ENCODE measurements around the gene SSBP4. TPM values are rescaled to one million over a fixed set of nuclear protein-coding genes. Genes with fewer than 3 reads are reported as not detected.
"Not testable (repeated sequence)": the region's sequence is repeated elsewhere in the genome, so short reads cannot be mapped to it uniquely, and the experiment has no call there.

Gene SSBP4
- total and polyA plus RNA-seq, 4 donors, result 4.0 to 19.0 (median 11.5) TPM

DNA sequence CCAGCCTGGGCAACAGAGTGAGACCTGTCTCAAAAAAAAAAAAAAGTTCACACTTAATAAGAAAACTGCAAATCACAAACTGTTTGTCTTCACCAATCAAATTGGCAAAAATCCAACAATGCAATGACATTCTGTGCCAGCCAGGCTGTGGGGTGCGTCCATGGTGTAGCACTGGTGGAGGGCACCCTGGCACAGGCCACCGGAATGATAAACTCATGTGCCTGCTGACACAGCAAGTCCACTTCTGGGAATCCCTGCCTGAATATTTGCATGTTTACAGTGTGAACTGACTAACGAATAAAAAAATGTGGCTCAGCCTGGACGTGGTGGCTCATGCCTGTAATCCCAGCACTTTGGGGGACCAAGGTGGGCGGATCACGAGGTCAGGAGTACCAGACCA lies 20.2 kb upstream of the SSBP4 start (continued):
- TF ChIP-seq EGR1 (IDR thresholded peaks at IDR 0.05; ENCODE audit: low read depth in 2 of 2) (peak in 1 of 2 donors; percentile 41), ATF3 (IDR thresholded peaks at IDR 0.05) (no peak)

GRCh38 chr19:18401580-18402112 lies 17.6 kb upstream of the SSBP4 start:
- no peak for DNase-seq (ENCODE audit: low spot score)
- 69% methylated on average over 7 of the region's 7 CpGs for WGBS
- H3K4me3 ChIP-seq (ENCODE audit: low read depth in 1 of 3, low read length in 3 of 3), result no peak overlapping the region
- H3K9ac ChIP-seq (ENCODE audit: low read depth in 1 of 2, low read length in 2 of 2), result no peak overlapping the region
- H3K9me3 ChIP-seq (ENCODE audit: control insufficient read depth in 4 of 4, low read length in 3 of 4), result no peaks in the 10 kb centered on the region
- H3K4me1 ChIP-seq (ENCODE audit: control insufficient read depth in 4 of 4, insufficient read depth in 4 of 4, low read length in 3 of 4), result peaks cover 9 to 32% (median 19%) of the 10 kb centered on the region in 4 donors
- peak; percentile 26 to 37 for TF ChIP-seq RAD21 (IDR thresholded peaks at IDR 0.05)
- no peak for TF ChIP-seq RXRA (IDR thresholded peaks at IDR 0.05)
- H3K27me3 ChIP-seq (ENCODE audit: control insufficient read depth in 4 of 4, insufficient read depth in 4 of 4, low read length in 3 of 4), result no peaks in the 10 kb centered on the region
- no peaks in the 10 kb centered on the region for H3K36me3 ChIP-seq (ENCODE audit: control insufficient read depth in 4 of 4, insufficient read depth in 3 of 4, low read depth in 1 of 4, low read length in 3 of 4)
- no peak overlapping the region for H3K27ac ChIP-seq (ENCODE audit: low read depth in 1 of 2, low read length in 2 of 2)

DNA sequence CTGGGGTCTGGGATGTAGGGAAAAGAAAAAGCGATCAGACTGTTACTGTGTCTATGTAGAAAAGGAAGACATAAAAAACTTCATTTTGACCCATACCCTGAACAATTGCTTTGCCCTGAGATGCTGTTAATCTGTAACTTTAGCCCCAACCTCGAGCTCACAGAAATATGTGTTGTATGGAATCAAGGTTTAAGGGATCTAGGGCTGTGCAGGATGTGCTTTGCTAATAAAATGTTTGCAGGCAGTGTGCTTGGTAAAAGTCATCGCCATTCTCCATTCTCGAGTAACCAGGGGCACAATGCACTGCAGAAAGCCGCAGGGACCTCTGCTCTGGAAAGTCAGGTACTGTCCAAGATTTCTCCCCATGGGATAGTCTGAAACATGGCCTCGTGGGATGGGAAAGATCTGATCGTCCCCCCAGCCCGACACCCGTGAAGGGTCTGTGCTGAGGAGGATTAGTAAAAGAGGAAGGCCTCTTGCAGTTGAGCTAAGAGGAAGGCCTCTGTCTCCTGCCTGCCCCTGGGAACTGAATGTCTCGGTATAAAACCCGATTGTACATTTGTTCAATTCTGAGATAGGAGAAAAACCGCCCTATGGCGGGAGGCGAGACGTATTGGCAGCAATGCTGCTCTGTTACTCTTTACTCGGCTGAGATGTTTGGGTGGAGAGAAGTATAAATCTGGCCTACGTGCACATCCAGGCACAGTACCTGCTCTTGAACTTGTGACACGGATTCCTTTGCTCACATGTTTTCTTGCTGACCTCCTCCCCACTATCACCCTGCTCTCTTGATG lies 16.5 kb upstream of the SSBP4 start:
- peak overlapping the region in 1 of 2 donors; percentile 36 for H3K9ac ChIP-seq (ENCODE audit: low read depth in 1 of 2, low read length in 2 of 2)
- WGBS, result 64% methylated on average over 18 of the region's 18 CpGs
- not testable (repeated sequence) for H3K27ac ChIP-seq (ENCODE audit: low read depth in 1 of 2, low read length in 2 of 2); H3K9me3 ChIP-seq (ENCODE audit: control insufficient read depth in 4 of 4, low read length in 3 of 4); H3K4me3 ChIP-seq (ENCODE audit: low read depth in 1 of 3, low read length in 3 of 3); H3K36me3 ChIP-seq (ENCODE audit: control insufficient read depth in 4 of 4, insufficient read depth in 3 of 4, low read depth in 1 of 4, low read length in 3 of 4); DNase-seq (ENCODE audit: low spot score); H3K27me3 ChIP-seq (ENCODE audit: control insufficient read depth in 4 of 4, insufficient read depth in 4 of 4, low read length in 3 of 4)
- H3K4me1 ChIP-seq (ENCODE audit: control insufficient read depth in 4 of 4, insufficient read depth in 4 of 4, low read length in 3 of 4), result peaks cover 1 to 24% (median 10%) of the 10 kb centered on the region in 4 donors

DNA sequence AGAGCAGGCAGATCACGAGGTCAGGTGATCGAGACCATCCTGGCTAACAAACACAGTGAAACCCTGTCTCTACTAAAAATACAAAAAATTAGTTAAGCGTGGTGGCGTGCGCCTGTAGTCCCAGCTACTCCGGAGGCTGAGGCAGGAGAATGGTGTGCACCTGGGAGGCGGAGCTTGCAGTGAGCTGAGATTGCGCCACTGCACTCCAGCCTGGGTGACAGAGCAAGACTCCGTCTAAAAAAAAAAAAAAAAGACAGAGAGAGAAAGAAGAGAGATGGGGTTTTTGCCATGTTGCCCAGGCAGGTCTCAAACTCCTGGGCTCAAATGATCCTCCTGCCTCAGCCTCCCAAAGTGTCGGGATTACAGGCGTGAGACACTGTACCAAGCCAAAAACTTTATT lies 13.4 kb upstream of the SSBP4 start:
- not testable (repeated sequence) for H3K4me3 ChIP-seq (ENCODE audit: low read depth in 1 of 3, low read length in 3 of 3); H3K9ac ChIP-seq (ENCODE audit: low read depth in 1 of 2, low read length in 2 of 2); H3K9me3 ChIP-seq (ENCODE audit: control insufficient read depth in 4 of 4, low read length in 3 of 4); H3K36me3 ChIP-seq (ENCODE audit: control insufficient read depth in 4 of 4, insufficient read depth in 3 of 4, low read depth in 1 of 4, low read length in 3 of 4); DNase-seq (ENCODE audit: low spot score); H3K27ac ChIP-seq (ENCODE audit: low read depth in 1 of 2, low read length in 2 of 2); H3K27me3 ChIP-seq (ENCODE audit: control insufficient read depth in 4 of 4, insufficient read depth in 4 of 4, low read length in 3 of 4)
- 83% methylated on average over 11 of the region's 11 CpGs for WGBS
- H3K4me1 ChIP-seq (ENCODE audit: control insufficient read depth in 4 of 4, insufficient read depth in 4 of 4, low read length in 3 of 4), result peaks cover 1 to 10% (median 4%) of the 10 kb centered on the region in 4 donors

DNA sequence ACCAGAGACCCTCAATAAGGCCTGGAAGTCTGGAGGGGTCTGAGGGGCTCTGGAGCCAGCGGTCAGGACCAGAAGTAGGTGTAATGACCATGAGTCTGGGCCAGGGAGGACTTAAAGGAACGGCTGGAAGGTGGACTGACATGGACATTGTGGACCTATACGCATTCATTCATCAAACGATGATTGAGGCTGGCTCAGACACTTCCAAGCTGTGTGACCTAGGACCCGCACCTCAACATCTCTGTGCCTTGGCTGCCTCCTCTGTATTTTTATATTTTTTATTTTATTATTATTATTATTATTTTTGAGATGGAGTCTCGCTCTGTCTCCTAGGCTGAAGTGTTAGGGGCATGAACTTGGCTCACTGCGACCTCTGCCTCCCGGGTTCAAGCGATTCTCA lies 12.4 kb upstream of the SSBP4 start:
- H3K4me3 ChIP-seq (ENCODE audit: low read depth in 1 of 3, low read length in 3 of 3), result no peak overlapping the region
- WGBS, result 95% methylated on average over 9 of the region's 9 CpGs
- no peak overlapping the region for H3K9ac ChIP-seq (ENCODE audit: low read depth in 1 of 2, low read length in 2 of 2)
- H3K9me3 ChIP-seq (ENCODE audit: control insufficient read depth in 4 of 4, low read length in 3 of 4), result no peaks in the 10 kb centered on the region
- H3K27ac ChIP-seq (ENCODE audit: low read depth in 1 of 2, low read length in 2 of 2), result no peak overlapping the region
- no peak for DNase-seq (ENCODE audit: low spot score)
- no peaks in the 10 kb centered on the region for H3K36me3 ChIP-seq (ENCODE audit: control insufficient read depth in 4 of 4, insufficient read depth in 3 of 4, low read depth in 1 of 4, low read length in 3 of 4)
- H3K4me1 ChIP-seq (ENCODE audit: control insufficient read depth in 4 of 4, insufficient read depth in 4 of 4, low read length in 3 of 4), result peaks cover 1 to 10% (median 4%) of the 10 kb centered on the region in 4 donors
- no peaks in the 10 kb centered on the region for H3K27me3 ChIP-seq (ENCODE audit: control insufficient read depth in 4 of 4, insufficient read depth in 4 of 4, low read length in 3 of 4)
- no peak for TF ChIP-seq GABPA (IDR thresholded peaks at IDR 0.05 in 1 of 2, conservative IDR thresholded peaks at IDR 0.05 in 1 of 2)
- no peak for TF ChIP-seq RXRA (IDR thresholded peaks at IDR 0.05)
- TF ChIP-seq REST (IDR thresholded peaks at IDR 0.05), result no peak
- TF ChIP-seq JUND (IDR thresholded peaks at IDR 0.05), result no peak
- TF ChIP-seq RAD21 (IDR thresholded peaks at IDR 0.05), result no peak
- TF ChIP-seq HNF4G (IDR thresholded peaks at IDR 0.05), result no peak
- TF ChIP-seq SP1 (IDR thresholded peaks at IDR 0.05), result no peak
- TF ChIP-seq, protein P1, sequence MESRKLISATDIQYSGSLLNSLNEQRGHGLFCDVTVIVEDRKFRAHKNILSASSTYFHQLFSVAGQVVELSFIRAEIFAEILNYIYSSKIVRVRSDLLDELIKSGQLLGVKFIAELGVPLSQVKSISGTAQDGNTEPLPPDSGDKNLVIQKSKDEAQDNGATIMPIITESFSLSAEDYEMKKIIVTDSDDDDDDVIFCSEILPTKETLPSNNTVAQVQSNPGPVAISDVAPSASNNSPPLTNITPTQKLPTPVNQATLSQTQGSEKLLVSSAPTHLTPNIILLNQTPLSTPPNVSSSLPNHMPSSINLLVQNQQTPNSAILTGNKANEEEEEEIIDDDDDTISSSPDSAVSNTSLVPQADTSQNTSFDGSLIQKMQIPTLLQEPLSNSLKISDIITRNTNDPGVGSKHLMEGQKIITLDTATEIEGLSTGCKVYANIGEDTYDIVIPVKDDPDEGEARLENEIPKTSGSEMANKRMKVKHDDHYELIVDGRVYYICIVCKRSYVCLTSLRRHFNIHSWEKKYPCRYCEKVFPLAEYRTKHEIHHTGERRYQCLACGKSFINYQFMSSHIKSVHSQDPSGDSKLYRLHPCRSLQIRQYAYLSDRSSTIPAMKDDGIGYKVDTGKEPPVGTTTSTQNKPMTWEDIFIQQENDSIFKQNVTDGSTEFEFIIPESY (IDR thresholded peaks at IDR 0.05), result no peak
- no peak for TF ChIP-seq EGR1 (IDR thresholded peaks at IDR 0.05; ENCODE audit: low read depth in 2 of 2)
- no peak for TF ChIP-seq FOXA1 (IDR thresholded peaks at IDR 0.05)
- no peak for TF ChIP-seq HNF4A (conservative IDR thresholded peaks at IDR 0.05)
- no peak for TF ChIP-seq TAF1 (conservative IDR thresholded peaks at IDR 0.05)
